Skeletal muscle satellite cell (primary cell): ENCODE data around the gene CNTNAP2.

ENCODE experiments used
- H3K27me3 ChIP-seq: 2 replicates; pipeline ENCODE4 v1.7.0; 2013; ENCODE audit warnings: low read length; ENCODE audit not compliant: control insufficient read depth, insufficient read depth
- H3K36me3 ChIP-seq: 2 replicates; pipeline ENCODE4 v1.7.0; 2013; ENCODE audit warnings: mild to moderate bottlenecking, control low read depth, low read length; ENCODE audit not compliant: insufficient read depth
- H3K4me1 ChIP-seq: 2 replicates; pipeline ENCODE4 v1.7.0; 2013; ENCODE audit warnings: low read length; ENCODE audit not compliant: control insufficient read depth, insufficient read depth
- H3K4me2 ChIP-seq: 2 replicates; pipeline ENCODE4 v1.7.0; 2013; ENCODE audit warnings: mild to moderate bottlenecking, low read length
- H3K4me3 ChIP-seq: 2 replicates; pipeline ENCODE4 v1.7.0; 2013; ENCODE audit warnings: low read length
- H3K9ac ChIP-seq: 2 replicates; pipeline ENCODE4 v1.7.0; 2013; ENCODE audit warnings: mild to moderate bottlenecking, low read depth, low read length, moderate library complexity
- H3K9me3 ChIP-seq: replicated peaks from 2 replicates; pipeline ENCODE4 v1.7.0; 2013; ENCODE audit warnings: mild to moderate bottlenecking, control low read depth, low read length

CNTNAP2 gene

DNA sequence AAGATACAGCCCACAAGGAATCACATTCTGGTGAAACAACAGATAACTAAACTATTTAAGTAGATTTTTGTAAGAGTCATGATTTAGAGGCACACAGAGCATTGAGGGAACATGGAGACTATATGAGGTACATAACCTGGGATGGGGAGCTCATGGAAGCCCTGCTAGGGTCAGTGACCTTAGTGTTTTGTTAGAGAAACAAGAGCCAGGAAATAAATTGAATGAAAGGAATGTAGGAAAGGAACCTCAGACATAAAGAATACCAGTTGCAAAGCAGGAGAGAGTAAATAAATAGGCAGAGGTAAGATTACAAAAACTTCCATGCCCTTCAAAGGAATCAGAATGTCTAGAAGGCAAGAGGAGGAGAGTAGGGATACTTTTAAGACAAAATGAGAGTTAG is 1076.9 kb downstream of the CNTNAP2 start:
- Histone ChIP-seq H3K9me3 (peaks cover 5% of the 10 kb centered on the region), H3K4me1 (no peaks in the 10 kb centered on the region), H3K27me3 (no peaks in the 10 kb centered on the region), H3K9ac (no peak overlapping the region), H3K36me3 (no peaks in the 10 kb centered on the region), H3K4me2 (no peak overlapping the region), H3K4me3 (no peak overlapping the region)

DNA sequence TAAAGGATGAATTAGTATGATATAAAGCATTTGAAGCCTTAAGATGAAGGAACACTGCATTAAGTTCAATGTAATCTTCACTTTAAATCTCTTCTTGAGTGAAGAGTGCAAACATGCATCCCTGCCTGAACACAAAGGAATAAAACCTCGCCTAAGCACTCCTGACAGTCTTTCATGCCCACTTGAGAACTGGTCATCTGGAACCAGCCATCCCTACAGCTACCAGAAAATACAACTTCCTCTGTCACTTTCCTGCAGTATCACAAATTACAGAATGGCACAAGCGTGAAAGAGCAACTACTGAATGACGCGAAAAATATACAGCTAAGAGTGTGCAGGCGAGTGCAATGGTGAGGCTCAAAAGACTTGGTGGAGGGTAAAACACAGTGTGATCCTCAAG is 1079.9 kb downstream of the CNTNAP2 start:
- no peak overlapping the region for H3K4me2 ChIP-seq
- H3K27me3 ChIP-seq: no peaks in the 10 kb centered on the region
- H3K9me3 ChIP-seq: peaks cover 5% of the 10 kb centered on the region
- H3K4me1 ChIP-seq: no peaks in the 10 kb centered on the region
- no peak overlapping the region for H3K9ac ChIP-seq
- no peak overlapping the region for H3K4me3 ChIP-seq
- no peaks in the 10 kb centered on the region for H3K36me3 ChIP-seq

DNA sequence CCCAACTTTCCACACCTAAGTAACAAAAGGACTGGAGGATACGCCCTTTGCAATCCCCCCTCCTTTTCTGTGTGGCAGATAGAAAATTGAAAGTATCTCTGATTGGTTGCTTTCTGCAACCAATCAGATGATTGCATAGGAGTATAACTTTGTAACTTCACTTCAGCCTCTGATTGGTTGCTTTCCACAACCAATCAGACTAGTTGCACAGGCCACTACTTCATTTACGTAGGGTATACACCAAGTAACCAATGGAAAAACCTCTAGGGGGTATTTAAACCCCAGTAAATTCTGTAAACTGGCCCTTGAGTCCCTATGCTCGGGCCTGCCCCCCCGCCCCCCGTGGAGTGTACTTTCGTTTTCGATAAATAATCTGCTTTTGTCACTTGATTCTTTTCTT is 1080.4 kb downstream of the CNTNAP2 start:
- Histone ChIP-seq H3K4me2 (no peak overlapping the region), H3K9me3 (peaks cover 5% of the 10 kb centered on the region), H3K4me3 (no peak overlapping the region), H3K27me3 (no peaks in the 10 kb centered on the region), H3K36me3 (no peaks in the 10 kb centered on the region), H3K9ac (no peak overlapping the region), H3K4me1 (no peaks in the 10 kb centered on the region)

DNA sequence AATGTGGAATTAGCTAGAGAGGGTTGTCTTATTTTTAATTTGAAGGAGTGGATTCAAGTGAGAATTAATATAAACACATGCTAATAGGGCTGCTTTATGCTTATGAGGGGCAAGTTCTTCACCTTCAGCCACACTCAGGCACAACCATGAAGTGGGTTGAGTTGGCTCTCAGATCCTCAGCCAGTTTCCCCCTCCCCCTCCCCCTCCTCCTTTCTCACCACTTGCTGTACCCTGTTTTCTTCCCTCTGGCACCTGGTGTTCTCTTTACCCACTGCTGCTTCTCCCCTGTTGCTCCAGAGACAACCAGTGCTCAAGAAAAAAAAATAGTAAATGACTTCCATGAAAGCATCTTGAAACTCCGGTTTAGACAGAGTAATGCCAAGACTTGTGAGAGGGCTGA is 1083.3 kb downstream of the CNTNAP2 start:
- Histone ChIP-seq H3K4me2 (no peak overlapping the region), H3K9me3 (peaks cover 5% of the 10 kb centered on the region), H3K9ac (no peak overlapping the region), H3K4me1 (no peaks in the 10 kb centered on the region), H3K27me3 (no peaks in the 10 kb centered on the region), H3K36me3 (no peaks in the 10 kb centered on the region), H3K4me3 (no peak overlapping the region)

DNA sequence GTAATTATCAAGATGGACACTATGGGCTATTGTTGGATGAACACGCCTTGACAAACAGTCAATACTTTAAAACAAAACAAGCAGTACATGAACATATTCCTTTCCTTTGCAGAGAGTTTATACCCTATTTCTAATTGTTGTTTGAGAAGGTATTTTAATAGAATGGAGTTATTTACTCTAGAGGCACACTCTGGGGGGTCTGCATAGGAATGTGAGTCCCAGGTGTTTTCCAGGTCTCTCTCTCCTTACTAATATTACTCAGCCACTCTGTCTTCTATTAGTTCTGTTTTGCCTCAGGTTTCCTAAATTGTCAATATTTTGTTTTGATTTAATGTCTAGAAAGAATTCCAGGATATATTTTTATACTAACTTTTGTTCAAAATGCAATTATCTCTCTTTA is 1091.4 kb downstream of the CNTNAP2 start:
- H3K9me3 ChIP-seq: no peaks in the 10 kb centered on the region
- H3K36me3 ChIP-seq: no peaks in the 10 kb centered on the region
- no peaks in the 10 kb centered on the region for H3K27me3 ChIP-seq
- no peak overlapping the region for H3K4me2 ChIP-seq
- no peak overlapping the region for H3K4me3 ChIP-seq
- H3K9ac ChIP-seq: no peak overlapping the region
- no peaks in the 10 kb centered on the region for H3K4me1 ChIP-seq

DNA sequence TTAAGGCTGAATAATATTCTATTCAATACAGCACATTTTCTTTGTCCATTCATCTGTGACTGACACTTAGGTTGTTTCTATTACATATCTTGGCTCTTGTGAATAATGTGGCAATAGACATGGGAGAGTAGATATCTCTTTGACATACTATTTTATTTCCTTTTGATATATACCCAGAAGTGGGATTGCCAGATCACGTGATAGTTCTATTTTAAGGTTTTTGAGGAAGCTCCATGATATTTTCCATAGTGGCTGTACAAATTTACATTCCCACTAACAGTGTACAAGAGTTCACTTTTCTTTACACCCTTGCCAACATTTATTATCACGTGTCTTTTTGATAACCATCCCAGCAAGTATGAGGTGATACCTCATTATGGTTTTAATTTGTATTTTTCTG is 1114.7 kb downstream of the CNTNAP2 start:
- Histone ChIP-seq H3K4me3 (no peak overlapping the region), H3K9ac (no peak overlapping the region), H3K4me1 (no peaks in the 10 kb centered on the region), H3K27me3 (no peaks in the 10 kb centered on the region), H3K9me3 (no peaks in the 10 kb centered on the region), H3K4me2 (no peak overlapping the region), H3K36me3 (no peaks in the 10 kb centered on the region)

DNA sequence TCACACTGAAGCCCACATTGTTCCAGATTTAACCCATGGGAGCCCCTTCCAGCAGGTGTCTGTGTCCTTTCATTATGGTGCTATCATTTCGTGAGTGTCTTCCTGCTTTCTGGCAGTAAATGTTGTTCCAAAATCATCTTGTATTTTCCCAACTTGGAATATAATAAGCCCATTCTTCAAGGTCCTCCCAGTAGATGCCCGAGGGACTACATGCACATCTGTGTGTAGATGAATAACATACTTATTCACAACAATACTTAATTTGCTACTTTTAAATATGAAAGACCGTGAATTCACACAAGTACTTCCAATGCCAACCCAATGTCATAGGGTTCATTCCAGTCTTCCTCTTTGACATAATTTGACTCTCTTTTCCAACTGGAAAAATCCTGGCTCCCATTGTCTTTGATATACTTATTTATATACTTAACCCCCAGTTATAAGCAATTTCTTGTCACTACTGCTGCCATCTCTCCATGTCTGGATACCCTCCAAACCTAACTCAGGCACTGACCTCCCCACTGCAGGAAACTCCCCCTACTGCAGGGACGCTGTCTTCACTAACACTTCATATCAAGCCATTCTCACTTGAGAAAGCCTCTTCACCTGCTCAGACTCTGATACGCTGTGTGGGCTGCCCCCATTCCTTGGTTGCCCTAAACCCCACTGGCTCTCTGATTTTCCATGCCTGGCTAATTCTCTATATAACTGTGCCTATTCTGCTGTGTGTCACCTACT is 1119.2 kb downstream of the CNTNAP2 start:
- no peak overlapping the region for H3K9ac ChIP-seq
- no peaks in the 10 kb centered on the region for H3K27me3 ChIP-seq
- H3K9me3 ChIP-seq: no peaks in the 10 kb centered on the region
- no peak overlapping the region for H3K4me2 ChIP-seq
- H3K4me1 ChIP-seq: no peaks in the 10 kb centered on the region
- H3K36me3 ChIP-seq: no peaks in the 10 kb centered on the region
- no peak overlapping the region for H3K4me3 ChIP-seq

DNA sequence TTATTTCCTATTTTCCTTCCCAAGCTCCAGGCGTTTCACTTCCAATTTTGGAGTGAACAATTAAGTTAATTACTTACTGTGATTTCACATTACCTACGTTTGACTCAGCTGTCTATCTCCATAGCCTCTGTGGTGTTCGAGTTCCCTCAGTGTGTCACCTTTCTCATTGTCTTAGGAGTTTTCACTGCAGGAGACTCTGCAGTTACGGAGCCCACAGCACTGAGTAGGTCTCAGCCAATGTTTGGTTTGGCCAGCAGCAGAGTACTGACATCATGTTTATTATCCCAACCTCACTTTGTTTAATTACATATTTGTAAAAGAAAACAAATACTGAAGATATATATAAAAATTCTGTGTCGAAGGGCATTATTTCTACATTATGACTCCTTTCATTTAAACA is 1123.9 kb downstream of the CNTNAP2 start:
- Histone ChIP-seq H3K27me3 (no peaks in the 10 kb centered on the region), H3K4me2 (no peak overlapping the region)

DNA sequence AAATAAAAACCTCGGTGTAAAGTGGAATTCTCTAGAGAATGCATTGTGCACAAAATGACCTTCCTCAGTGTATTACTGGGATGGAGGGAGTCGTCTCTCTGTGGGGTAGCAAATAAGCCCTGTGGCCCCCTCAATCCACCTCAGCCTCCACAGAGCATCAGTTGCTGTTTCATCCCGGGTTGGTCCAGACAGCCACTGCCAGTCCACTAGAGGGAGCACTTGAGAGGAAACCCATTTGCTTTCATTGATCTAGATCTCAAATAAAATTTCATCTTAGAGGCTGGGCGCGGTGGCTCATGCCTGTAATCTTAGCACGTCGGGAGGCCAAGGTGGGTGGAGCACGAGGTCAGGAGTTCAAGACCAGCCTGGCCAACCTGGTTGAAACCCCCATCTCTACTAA is 1128.7 kb downstream of the CNTNAP2 start:
- Histone ChIP-seq H3K4me3 (no peak overlapping the region), H3K9me3 (no peaks in the 10 kb centered on the region)

More for the DNA sequence above, 1123.9 kb downstream of the CNTNAP2 start:
- no peaks in the 10 kb centered on the region for H3K9me3 ChIP-seq
- H3K4me3 ChIP-seq: no peak overlapping the region
- no peak overlapping the region for H3K9ac ChIP-seq
- H3K36me3 ChIP-seq: no peaks in the 10 kb centered on the region
- H3K4me1 ChIP-seq: no peaks in the 10 kb centered on the region

DNA sequence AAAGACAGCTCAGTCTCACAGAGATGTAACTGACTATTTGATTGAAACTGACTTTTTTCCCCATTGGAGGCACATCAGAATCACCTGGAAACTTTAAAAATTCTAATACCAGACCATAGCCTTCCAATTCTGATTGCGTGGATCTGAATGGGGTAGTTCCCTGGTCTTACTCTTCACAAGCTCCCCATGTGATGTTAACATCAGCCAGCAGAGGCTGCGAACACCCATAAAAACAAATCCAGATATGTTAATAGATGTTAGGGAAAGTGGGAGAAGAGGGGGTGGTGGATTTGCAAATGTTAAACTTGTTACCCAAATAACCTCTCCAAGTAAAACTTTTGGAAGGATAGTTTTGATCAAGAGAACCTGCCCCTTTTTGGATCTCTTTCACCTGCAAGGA is 1133.4 kb downstream of the CNTNAP2 start:
- Histone ChIP-seq H3K27me3 (no peaks in the 10 kb centered on the region), H3K4me1 (no peaks in the 10 kb centered on the region), H3K9me3 (no peaks in the 10 kb centered on the region), H3K4me3 (no peak overlapping the region), H3K36me3 (no peaks in the 10 kb centered on the region), H3K4me2 (no peak overlapping the region), H3K9ac (no peak overlapping the region)

More for the DNA sequence above, 1128.7 kb downstream of the CNTNAP2 start:
- no peak overlapping the region for H3K4me2 ChIP-seq
- H3K9ac ChIP-seq: no peak overlapping the region
- no peaks in the 10 kb centered on the region for H3K4me1 ChIP-seq
- H3K36me3 ChIP-seq: no peaks in the 10 kb centered on the region
- H3K27me3 ChIP-seq: no peaks in the 10 kb centered on the region

DNA sequence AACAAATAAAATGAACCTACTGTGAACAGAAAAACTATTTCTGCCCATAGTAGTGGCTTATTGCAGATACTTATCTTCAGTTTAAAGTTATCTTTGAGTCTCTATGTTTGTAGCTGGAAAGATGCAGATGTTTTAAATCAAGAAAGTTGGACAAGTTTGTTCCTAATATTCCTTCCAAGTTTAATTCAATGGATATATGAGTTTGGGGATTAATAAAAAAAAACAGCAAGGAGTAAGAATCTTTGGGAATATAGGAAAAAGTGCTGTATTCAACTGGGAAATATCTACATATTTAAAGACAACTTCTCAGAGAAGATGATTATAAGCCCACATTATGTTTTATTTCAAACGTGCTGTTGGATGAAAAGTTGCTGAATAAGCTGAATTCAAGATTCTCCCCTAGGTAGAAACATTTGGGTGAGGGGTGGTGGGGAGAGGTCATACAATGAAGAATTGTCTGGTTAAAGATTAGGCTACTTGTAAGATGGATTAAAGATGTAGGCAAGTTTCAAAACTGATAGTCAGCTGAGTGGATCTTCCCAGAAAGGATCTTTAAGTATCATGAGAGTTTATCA is 1135.2 kb downstream of the CNTNAP2 start:
- Histone ChIP-seq H3K36me3 (no peaks in the 10 kb centered on the region), H3K27me3 (no peaks in the 10 kb centered on the region), H3K4me3 (no peak overlapping the region), H3K9me3 (no peaks in the 10 kb centered on the region), H3K4me1 (no peaks in the 10 kb centered on the region), H3K9ac (no peak overlapping the region), H3K4me2 (no peak overlapping the region)

DNA sequence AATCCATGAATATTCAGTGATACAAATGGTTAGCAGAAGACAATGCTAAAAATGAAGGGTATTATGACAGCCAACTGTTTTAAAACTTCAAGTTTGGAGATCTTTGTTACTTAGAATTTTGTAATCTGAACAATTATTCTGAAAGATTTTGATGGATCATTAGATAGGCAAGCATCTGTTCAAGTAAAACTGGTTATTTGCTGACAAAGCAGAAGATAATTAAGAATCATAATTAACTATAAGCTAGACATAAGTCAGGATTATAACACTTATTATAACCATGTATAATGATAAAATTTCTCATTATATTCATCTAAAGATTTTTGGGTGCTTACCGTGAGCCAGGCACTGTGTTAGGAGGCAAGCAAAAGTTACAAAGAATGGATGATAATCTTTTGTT is 1145.1 kb downstream of the CNTNAP2 start:
- Histone ChIP-seq H3K9ac (no peak overlapping the region), H3K4me1 (no peaks in the 10 kb centered on the region), H3K9me3 (no peaks in the 10 kb centered on the region), H3K4me2 (no peak overlapping the region), H3K36me3 (no peaks in the 10 kb centered on the region), H3K4me3 (no peak overlapping the region), H3K27me3 (no peaks in the 10 kb centered on the region)
